ES-I3 (cell line): Measurements from ENCODE around the gene GPR61.

Experiments
- H3K36me3 ChIP-seq: 2 replicates; pipeline ENCODE4 v1.6.1; 2013; ENCODE audit warnings: mild to moderate bottlenecking, low read length, control low read depth, moderate library complexity; ENCODE audit not compliant: insufficient read depth
- H3K4me1 ChIP-seq: 2 replicates; pipeline ENCODE4 v1.6.1; 2013; ENCODE audit warnings: mild to moderate bottlenecking, control low read depth, low read length; ENCODE audit not compliant: insufficient read depth
- H3K9ac ChIP-seq: 2 replicates; pipeline ENCODE4 v1.6.1; 2013; ENCODE audit warnings: low read depth, mild to moderate bottlenecking, low read length, moderate library complexity
- H3K9me3 ChIP-seq: 2 replicates; pipeline ENCODE4 v1.6.1; 2013; ENCODE audit warnings: mild to moderate bottlenecking, low read length, moderate library complexity; ENCODE audit not compliant: control insufficient read depth, insufficient read depth

GPR61 gene

DNA sequence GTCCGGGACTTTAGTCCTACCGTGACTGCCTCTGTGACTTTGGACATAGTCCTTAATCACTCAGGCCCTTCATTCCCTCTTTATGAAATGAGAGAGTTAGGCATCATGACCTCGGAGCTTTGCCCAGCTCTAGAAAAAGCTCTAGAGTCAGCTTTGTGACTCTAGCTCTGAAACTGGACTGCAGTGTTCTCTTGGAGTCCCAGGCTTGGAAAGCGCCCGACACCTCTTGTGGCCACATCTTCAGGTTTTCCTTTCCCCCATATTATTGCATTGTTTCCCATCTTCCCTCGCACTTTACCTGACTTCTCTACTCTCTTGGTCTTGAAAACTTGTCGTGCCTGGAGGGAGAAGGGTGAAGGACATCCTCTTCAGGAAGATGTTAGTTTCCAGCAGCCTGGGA is 17.6 kb upstream of the GPR61 start:
- no peaks in the 10 kb centered on the region for H3K36me3 ChIP-seq

DNA sequence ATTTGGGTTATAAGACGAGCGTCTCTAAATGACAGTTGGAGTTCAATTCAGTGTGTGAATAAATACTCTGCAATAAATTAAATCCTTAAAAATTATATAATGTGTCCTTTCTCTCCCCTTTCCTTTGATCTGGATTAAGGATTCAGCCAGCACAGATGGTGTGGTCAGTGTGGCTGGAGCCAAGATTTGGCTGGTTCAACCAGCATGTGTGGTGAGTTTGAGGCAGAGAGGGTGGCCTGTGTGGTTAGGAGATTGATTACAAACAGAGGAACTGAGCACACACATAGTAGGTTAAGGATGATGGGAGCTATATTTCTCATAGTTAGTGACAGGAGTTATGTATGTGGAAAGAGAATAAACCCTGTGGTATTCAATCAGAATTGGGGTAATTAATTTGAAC is 16.0 kb upstream of the GPR61 start:
- no peaks in the 10 kb centered on the region for H3K36me3 ChIP-seq
- 0 out of 2 replicates have a peak, but pooled peaks cover 4% of the 10 kb centered on the region for H3K9me3 ChIP-seq
- no peaks in the 10 kb centered on the region; the same call in 1 of the 2 replicates for H3K4me1 ChIP-seq
- no peak overlapping the region for H3K9ac ChIP-seq

More for the DNA sequence above, 17.6 kb upstream of the GPR61 start:
- Histone ChIP-seq H3K4me1 (no peaks in the 10 kb centered on the region; the same call in 1 of the 2 replicates), H3K9ac (no peak overlapping the region), H3K9me3 (0 out of 2 replicates have a peak, but pooled peaks cover 4% of the 10 kb centered on the region)

DNA sequence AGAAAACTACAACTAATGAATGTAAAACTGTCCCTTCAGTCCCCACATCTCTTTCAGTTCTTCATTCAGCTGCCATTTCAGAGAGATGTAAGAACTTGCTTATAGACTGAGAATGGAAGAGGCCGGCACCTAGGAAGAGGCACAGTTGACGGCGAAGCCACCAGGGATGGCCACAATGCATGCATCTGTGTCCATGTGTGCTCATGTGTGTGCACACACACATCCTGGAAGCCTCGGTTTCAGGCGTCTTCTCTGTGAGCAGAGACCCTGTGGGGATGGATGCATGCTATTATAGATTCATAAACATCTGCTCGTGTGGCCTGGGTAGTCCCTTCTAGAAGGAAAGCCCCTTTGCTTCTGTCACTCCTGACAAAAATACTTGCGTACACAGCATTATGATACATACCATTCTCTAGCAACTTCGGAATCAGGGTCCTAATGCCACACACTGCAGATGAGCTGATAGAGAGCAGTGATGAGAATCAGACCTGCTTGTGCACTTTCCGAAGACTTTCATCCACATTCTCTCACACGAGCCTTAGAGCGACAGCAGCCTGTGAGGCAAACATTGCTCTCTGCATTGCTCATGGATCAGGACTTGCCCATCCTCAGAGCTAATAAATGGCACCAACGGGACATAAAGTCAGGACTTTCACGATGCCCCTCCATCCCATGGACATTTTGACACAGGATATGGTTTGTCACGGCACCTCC is 12.4 kb upstream of the GPR61 start:
- H3K4me1 ChIP-seq = no peaks in the 10 kb centered on the region

DNA sequence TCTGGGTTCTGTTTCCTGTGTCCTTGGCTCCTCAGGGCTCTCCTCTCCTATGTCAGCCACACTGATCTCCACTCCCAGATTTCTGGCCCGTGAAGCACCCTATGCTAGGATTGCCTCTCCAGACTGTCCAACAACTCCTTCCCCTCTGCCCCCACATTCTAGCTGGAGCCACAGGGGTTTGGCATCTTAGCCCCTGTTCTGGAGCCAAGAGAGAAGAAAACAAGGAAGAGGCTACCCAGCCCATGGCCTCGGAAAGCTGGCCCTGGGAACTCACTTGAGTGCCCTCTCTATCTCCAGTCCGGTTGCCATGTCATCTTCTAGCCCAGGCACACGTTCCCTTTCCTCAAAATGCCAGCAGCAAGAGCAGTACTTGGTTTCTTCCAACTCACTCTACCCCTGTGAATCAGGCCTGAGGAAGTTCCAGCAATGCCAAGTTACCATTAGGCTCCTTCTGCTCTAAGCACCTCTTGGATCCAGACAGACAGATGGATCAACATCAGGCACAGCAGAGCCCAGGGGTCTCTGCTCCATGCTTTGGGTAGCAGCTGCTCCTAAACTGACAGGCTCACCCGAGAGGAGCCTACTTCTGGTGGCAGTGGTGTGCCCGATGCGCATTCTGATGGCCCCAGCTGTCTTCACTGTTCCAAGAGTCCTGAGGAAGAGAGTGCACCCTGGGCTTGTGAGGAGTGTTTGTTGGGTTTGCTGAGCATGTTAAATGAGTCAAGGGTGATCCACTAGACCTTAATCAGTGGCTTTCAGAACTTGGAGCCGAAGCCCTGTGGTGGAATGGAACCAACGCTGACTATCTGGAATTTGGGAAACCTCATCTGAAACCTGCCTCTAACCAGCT is 11.6 kb upstream of the GPR61 start:
- Histone ChIP-seq H3K9me3 (0 out of 2 replicates have a peak, but pooled peaks cover 4% of the 10 kb centered on the region), H3K36me3 (no peaks in the 10 kb centered on the region), H3K9ac (no peak overlapping the region), H3K4me1 (peaks cover 4% of the 10 kb centered on the region; the same call in 1 of the 2 replicates)

More for the DNA sequence above, 12.4 kb upstream of the GPR61 start:
- Histone ChIP-seq H3K9ac (no peak overlapping the region), H3K36me3 (no peaks in the 10 kb centered on the region), H3K9me3 (0 out of 2 replicates have a peak, but pooled peaks cover 4% of the 10 kb centered on the region)

DNA sequence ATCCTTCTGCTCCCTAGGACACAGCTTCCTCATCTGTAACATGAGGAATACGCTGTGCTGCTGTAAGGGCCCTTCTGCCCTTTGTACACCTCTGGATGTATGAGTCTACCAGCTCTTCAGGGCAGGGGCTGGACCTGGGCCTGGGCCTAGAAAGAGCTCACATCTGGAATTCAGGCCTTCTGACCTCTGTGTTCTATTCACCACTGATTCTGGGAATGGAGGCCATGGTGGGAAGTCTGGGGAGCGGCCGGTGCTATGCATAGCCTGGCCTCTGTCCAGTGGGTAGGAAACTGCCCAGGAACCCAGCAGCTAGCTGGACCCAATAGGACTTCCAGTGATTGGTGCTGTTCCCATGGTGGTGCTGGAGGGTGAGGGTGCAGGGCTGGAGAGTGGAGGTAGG is 11.0 kb upstream of the GPR61 start:
- Histone ChIP-seq H3K9ac (no peak overlapping the region), H3K4me1 (peaks cover 4% of the 10 kb centered on the region; the same call in 1 of the 2 replicates), H3K36me3 (no peaks in the 10 kb centered on the region), H3K9me3 (0 out of 2 replicates have a peak, but pooled peaks cover 4% of the 10 kb centered on the region)

DNA sequence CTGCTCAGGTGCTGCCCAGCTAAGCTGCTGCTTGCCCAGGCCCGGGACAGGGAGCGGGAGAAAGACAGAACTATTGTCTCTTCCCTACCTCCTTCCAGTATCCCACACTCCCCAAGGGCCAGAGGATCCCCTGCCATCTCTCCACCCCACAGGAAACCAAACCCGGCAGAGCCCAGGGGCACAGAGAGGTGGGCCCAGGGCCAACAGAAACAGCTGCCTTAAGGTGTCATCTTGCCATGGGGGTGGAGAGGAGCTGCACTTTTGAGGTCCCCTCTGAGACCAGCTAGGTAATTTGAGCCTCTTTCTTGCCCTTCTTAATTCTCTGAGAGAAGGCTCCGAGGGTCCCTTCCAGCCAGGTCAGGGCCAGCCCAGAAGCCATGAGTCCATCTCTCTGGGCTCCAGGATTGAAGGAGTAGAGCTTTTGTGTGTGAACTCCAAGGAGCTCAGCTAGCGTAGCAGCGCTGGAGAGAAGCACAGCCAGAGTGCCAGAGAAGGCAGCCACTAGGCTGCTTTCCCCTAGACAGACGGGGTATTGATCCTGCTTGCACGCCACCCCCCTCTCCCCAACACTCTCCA is 9.7 kb upstream of the GPR61 start:
- no peaks in the 10 kb centered on the region for H3K9me3 ChIP-seq
- H3K9ac ChIP-seq = no peak overlapping the region
- H3K4me1 ChIP-seq = peaks cover 4% of the 10 kb centered on the region; the same call in 1 of the 2 replicates
- H3K36me3 ChIP-seq = no peaks in the 10 kb centered on the region

DNA sequence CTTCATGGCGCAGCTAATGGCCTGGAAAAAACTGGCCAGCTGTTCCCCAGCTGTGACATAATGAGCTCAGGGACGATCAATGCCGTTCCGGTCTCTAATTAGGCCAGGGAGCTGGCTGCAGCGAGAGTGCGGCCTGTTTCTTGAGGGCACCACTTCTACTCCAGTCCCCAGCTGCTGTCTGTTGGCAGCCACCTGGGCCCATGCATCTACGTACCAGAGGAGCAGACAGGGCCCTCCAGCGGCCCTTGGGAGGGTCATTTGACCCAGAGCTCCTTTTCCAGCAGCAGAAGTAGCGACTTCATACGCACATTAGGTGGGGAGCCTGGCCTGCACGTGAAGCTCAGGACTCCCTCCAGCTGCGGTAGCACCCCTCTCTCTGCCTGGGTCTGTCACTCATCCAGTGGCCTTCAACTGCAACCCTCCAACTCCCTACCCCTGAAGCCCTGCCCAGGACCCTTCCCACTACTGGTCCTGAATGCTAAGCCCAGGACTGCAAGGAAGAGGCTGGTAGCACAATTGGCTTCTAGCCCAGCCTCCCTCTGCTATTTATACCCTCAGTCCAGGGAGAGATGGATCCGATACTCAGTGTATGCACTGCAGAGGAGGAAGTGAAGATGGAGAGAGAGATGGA is 9.1 kb upstream of the GPR61 start:
- Histone ChIP-seq H3K9ac (no peak overlapping the region), H3K36me3 (no peaks in the 10 kb centered on the region), H3K4me1 (peaks cover 4% of the 10 kb centered on the region; the same call in 1 of the 2 replicates), H3K9me3 (no peaks in the 10 kb centered on the region)

DNA sequence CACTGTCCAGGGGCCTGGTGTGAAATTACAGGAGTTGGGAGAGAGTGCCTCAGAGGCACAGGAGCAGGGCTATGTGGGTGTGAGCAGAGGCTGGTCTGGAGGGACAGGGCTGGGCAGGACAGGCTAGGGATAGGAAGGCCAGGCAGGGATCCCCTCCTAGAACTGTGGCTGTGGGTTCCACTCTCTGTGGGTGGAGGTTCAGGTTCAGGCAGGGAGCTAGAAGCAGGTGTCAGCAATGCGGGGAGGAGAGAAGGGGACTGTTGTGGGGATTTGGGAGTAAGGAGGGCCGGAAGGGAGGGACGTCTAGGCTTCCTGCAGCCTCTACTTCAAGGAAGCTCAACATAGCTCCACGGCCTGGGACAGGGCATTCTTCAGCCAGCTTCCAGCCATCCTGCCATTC is 8.3 kb upstream of the GPR61 start:
- Histone ChIP-seq H3K9ac (no peak overlapping the region), H3K36me3 (no peaks in the 10 kb centered on the region), H3K4me1 (peaks cover 4% of the 10 kb centered on the region; the same call in 1 of the 2 replicates), H3K9me3 (no peaks in the 10 kb centered on the region)

DNA sequence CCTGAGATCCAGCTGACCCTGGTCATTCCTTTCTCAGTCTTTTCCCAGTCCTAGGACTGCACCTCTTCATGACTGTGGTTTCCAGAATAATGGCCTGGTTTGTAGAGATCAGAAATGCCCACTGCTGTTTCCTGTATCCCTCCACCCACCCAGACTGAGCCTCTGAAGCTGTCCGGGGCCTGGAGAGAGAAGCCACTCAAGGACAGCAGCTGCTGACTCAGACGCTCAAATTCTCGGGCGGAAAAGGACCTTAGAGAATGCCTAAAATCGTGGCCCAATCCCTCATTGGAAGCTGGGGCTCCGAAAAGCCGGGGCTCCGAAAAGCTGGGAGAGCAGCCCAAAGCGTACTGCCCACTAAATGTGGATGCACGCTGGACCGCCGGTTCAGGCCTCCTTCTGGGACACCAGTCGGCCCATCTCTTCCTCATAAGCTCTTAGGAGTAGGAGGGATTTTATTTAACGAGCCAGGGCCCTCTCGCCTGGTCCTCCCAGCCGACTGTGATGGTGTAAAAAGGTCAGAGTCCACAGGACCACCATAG is 7.8 kb upstream of the GPR61 start:
- Histone ChIP-seq H3K36me3 (no peaks in the 10 kb centered on the region), H3K9me3 (no peaks in the 10 kb centered on the region), H3K4me1 (peaks cover 4% of the 10 kb centered on the region; the same call in 1 of the 2 replicates), H3K9ac (no peak overlapping the region)

DNA sequence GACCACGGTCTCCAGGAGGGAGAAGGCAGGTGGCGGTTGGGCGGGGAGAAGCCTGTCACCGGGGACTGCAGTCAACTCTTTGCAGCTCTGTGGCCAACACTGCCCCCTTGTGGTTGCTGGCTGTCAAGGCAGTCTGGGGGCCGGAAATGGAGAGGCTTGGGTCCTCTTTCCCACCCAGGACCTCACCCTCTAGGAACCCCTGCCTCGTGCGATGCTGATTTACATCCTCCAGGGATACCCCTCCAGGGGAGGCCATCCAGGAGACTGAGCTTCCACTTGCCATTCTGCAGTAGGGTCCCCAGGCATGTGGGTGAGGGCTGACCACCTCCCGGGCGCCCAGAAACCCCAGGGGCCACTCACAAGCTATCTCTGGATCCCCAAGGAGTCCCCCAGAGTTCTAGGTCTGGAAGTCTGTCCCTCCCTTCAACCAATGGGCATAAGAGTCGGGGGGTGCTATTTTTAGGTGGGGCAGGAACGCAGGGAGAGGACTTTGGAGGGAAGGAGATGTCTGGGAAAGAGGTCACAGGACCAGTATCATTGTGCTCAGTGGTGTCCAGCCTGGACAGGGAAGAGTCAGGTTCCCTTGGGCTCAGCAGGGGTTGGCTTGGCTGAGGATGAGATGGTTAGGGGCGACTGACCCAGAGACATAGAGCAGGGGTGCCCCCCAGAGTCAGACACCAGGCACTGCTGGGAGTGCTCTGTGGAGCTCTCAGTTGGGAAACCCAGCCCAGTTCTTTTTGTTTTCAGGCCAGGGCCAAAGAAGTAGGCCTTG is 7.1 kb upstream of the GPR61 start:
- Histone ChIP-seq H3K9me3 (no peaks in the 10 kb centered on the region), H3K4me1 (peaks cover 4% of the 10 kb centered on the region; the same call in 1 of the 2 replicates), H3K36me3 (no peaks in the 10 kb centered on the region), H3K9ac (peak overlapping the region; percentile 12; the same call in 1 of the 2 replicates)

DNA sequence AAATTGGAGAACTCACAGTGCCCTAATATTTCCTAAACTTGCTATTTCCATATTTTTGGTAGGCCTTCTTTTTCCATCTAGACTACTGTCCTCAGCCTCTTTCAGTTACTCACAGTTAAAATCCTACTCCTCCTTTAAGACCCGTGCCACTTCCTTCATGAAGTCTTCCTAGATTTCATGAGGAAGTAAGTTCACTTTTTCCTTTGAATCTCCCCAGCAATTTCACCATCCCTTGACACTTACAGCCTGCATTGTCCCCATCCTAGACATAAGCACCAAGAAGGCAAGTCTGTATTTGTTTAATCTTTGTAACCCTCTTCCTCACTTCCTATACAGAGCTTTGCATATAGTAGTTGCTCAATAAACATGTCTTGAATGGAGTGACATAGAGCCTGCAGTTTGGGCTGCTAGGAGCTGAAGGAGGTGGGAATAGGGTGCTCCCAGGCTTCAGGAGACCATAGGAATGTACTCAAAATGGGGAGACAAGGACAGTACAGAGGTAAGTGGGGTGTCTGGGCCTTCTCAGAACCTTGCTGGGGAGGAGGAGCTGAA is 5.3 kb upstream of the GPR61 start:
- H3K9me3 ChIP-seq = no peaks in the 10 kb centered on the region
- no peak overlapping the region for H3K9ac ChIP-seq
- H3K4me1 ChIP-seq = peaks cover 4% of the 10 kb centered on the region; the same call in 1 of the 2 replicates
- no peaks in the 10 kb centered on the region for H3K36me3 ChIP-seq

DNA sequence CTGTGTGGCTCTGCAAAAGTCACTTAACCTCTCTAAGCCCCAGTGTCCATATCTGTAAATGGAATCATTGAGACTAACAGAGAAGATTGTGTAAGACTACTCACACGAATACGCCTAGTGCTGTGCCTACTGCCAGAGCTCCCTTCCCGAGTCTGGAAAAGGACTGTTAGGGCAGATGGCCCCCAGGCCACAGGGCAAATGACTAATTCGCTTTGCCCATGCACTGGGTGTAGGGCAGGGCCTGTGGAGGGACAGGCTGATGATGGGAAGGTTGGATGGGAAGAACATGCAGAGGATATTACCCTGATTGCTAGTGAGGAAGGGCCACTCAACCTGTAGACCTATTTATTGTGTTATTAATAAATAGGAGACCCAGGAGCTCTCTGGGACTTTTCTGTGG is 4.2 kb upstream of the GPR61 start:
- Histone ChIP-seq H3K9me3 (no peaks in the 10 kb centered on the region), H3K9ac (no peak overlapping the region), H3K36me3 (no peaks in the 10 kb centered on the region), H3K4me1 (peaks cover 14% of the 10 kb centered on the region; the same call in 1 of the 2 replicates)

DNA sequence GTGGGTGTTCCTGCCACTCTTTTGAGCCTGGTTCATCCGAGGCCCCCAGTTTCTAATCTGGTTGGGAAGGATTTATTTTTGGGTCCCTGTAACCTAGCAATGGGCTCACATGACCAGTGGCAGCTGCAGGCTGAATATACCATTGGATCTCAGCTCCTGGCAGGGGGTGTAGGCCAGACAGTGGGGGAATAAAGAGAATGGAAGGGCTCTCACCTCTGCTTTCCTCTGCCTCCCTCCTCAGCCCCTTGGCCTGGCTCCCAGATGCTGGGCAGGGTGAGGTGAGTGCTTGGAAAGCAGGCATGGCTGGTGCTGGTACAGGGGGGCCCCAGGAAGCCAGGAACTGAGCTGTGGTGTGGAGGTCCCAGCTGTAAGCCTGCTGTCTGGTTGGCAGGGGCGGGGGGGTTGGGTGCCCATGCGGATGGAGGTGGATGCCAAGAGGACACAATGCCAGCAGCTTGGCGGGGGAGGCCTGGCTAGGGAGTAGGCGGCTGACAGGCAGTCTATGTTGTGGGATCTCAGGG is 3.6 kb upstream of the GPR61 start:
- no peaks in the 10 kb centered on the region for H3K36me3 ChIP-seq
- H3K9me3 ChIP-seq = no peaks in the 10 kb centered on the region
- H3K9ac ChIP-seq = no peak overlapping the region
- peaks cover 14% of the 10 kb centered on the region; the same call in 1 of the 2 replicates for H3K4me1 ChIP-seq
